Panc1 (cell line): ENCODE measurements around the gene PTPN4.

ENCODE experiments used
- CTCF ChIP-seq: fragments of 450-650 bp; IDR thresholded peaks from 2 replicates; pipeline ENCODE4 v1.5.1; 2017; ENCODE audit warnings: mild to moderate bottlenecking
- POLR2AphosphoS5 ChIP-seq: IDR thresholded peaks from 2 replicates; pipeline ENCODE4 v1.6.1; 2012; ENCODE audit warnings: mild to moderate bottlenecking, low read depth, low read length, moderate library complexity
- SIN3A ChIP-seq: IDR thresholded peaks from 2 replicates; pipeline ENCODE4 v1.6.1; 2012; ENCODE audit warnings: low read depth, mild to moderate bottlenecking, low read length, moderate library complexity, borderline replicate concordance; ENCODE audit not compliant: insufficient read depth

GRCh38 chr2:120012771-120013596, 253.3 kb downstream of the PTPN4 start, which contains the start of gene EPB41L5:
- TF ChIP-seq CTCF: no peak
- peak; percentile 58 for TF ChIP-seq POLR2AphosphoS5
- TF ChIP-seq SIN3A: peak; percentile 89; the same call in 1 of the 2 replicates
